ENCODE data around the gene MPO. TPM values are rescaled to one million over a fixed set of nuclear protein-coding genes. Genes with fewer than 3 reads are reported as not detected.

Gene MPO
- total and polyA plus RNA-seq, 9 donors = 0.02 to 0.67 (median 0.11) TPM; not detected in 4

GRCh38 chr17:58270476-58271215 lies 10.1 kb downstream of the MPO start:
- TF ChIP-seq POLR2A (IDR thresholded peaks at IDR 0.05) = no peak
- TF ChIP-seq CTCF (IDR thresholded peaks at IDR 0.05) = no peak
- intact Hi-C loops (cut with DNase I) = no loop called here
- no peaks in the 10 kb centered on the region for H3K27me3 ChIP-seq
- H3K4me3 ChIP-seq = no peak overlapping the region
- DNase-seq = no peak
- H3K36me3 ChIP-seq = no peaks in the 10 kb centered on the region
- H3K4me1 ChIP-seq (ENCODE audit: insufficient read depth) = no peaks in the 10 kb centered on the region
- 82 to 86% (median 83%) methylated on average over 14 to 15 of the region's 15 CpGs for WGBS, 3 donors
- H3K9me3 ChIP-seq = no peaks in the 10 kb centered on the region
- H3K27ac ChIP-seq = no peak overlapping the region

- Histone ChIP-seq H3K4me1 (ENCODE audit: insufficient read depth) (no peaks in the 10 kb centered on the region), H3K36me3 (no peaks in the 10 kb centered on the region), H3K4me3 (no peak overlapping the region), H3K27ac (no peak overlapping the region), H3K9me3 (no peaks in the 10 kb centered on the region), H3K27me3 (no peaks in the 10 kb centered on the region)
- WGBS, 3 donors = 69 to 81% (median 71%) methylated on average over 9 of the region's 9 CpGs
- no peak for DNase-seq
- TF ChIP-seq CTCF (IDR thresholded peaks at IDR 0.05) (no peak), POLR2A (IDR thresholded peaks at IDR 0.05) (no peak), EP300 (IDR thresholded peaks at IDR 0.05) (no peak)
- intact Hi-C loops (cut with DNase I) = no loop called here
Measured at GRCh38 chr17:58269557-58270291, 11.0 kb downstream of the MPO start.

GRCh38 chr17:58268774-58269556 lies 11.8 kb downstream of the MPO start:
- no peaks in the 10 kb centered on the region for H3K4me1 ChIP-seq (ENCODE audit: insufficient read depth)
- H3K27me3 ChIP-seq = no peaks in the 10 kb centered on the region
- TF ChIP-seq CTCF (IDR thresholded peaks at IDR 0.05) = no peak
- TF ChIP-seq EP300 (IDR thresholded peaks at IDR 0.05) = no peak
- no peak for TF ChIP-seq POLR2A (IDR thresholded peaks at IDR 0.05)
- DNase-seq = no peak
- H3K36me3 ChIP-seq = no peaks in the 10 kb centered on the region
- no peak overlapping the region for H3K27ac ChIP-seq
- intact Hi-C loops (cut with DNase I) = no loop called here
- no peak overlapping the region for H3K4me3 ChIP-seq
- H3K9me3 ChIP-seq = no peaks in the 10 kb centered on the region
- 68 to 74% (median 68%) methylated on average over 6 of the region's 6 CpGs for WGBS, 3 donors

GRCh38 chr17:58268326-58268725 lies 12.4 kb downstream of the MPO start:
- Histone ChIP-seq H3K4me1 (ENCODE audit: insufficient read depth) (no peaks in the 10 kb centered on the region), H3K4me3 (no peak overlapping the region), H3K9me3 (no peaks in the 10 kb centered on the region), H3K27me3 (no peaks in the 10 kb centered on the region), H3K27ac (no peak overlapping the region), H3K36me3 (no peaks in the 10 kb centered on the region)
- DNase-seq = no peak
- WGBS, 3 donors = 78 to 86% (median 83%) methylated on average over 12 of the region's 12 CpGs
- TF ChIP-seq POLR2A (IDR thresholded peaks at IDR 0.05) (no peak), EP300 (IDR thresholded peaks at IDR 0.05) (no peak), CTCF (IDR thresholded peaks at IDR 0.05) (no peak)
- intact Hi-C loops (cut with DNase I) = no loop called here

All from ovary (tissue), 9 donors.